ENCODE measurements around the gene COL9A1. TPM values are rescaled to one million over a fixed set of nuclear protein-coding genes. Genes with fewer than 3 reads are reported as not detected.

The COL9A1 gene
- total RNA-seq, 1 donor: not detected

- DNase-seq (ENCODE audit: low read depth): peak; percentile 5
- no peak overlapping the region for H3K4me3 ChIP-seq (ENCODE audit: low read depth, low read length)
- TF ChIP-seq, protein P1, sequence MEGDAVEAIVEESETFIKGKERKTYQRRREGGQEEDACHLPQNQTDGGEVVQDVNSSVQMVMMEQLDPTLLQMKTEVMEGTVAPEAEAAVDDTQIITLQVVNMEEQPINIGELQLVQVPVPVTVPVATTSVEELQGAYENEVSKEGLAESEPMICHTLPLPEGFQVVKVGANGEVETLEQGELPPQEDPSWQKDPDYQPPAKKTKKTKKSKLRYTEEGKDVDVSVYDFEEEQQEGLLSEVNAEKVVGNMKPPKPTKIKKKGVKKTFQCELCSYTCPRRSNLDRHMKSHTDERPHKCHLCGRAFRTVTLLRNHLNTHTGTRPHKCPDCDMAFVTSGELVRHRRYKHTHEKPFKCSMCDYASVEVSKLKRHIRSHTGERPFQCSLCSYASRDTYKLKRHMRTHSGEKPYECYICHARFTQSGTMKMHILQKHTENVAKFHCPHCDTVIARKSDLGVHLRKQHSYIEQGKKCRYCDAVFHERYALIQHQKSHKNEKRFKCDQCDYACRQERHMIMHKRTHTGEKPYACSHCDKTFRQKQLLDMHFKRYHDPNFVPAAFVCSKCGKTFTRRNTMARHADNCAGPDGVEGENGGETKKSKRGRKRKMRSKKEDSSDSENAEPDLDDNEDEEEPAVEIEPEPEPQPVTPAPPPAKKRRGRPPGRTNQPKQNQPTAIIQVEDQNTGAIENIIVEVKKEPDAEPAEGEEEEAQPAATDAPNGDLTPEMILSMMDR (IDR thresholded peaks at IDR 0.05; ENCODE audit: insufficient read depth, low read depth, low read length): no peak
Observed at GRCh38 chr6:70171236-70171635, 131.6 kb downstream of the COL9A1 start.

- TF ChIP-seq, protein P1 (IDR thresholded peaks at IDR 0.05; ENCODE audit: insufficient read depth, low read depth, low read length): no peak
- DNase-seq (ENCODE audit: low read depth): no peak
Observed at GRCh38 chr6:70168681-70169377, 134.1 kb downstream of the COL9A1 start.

More at GRCh38 chr6:70168681-70169377, 134.1 kb downstream of the COL9A1 start:
- H3K4me3 ChIP-seq (ENCODE audit: low read depth, low read length): no peak overlapping the region

Other genes with a start within 250 kb of the COL9A1 start
- 18.4 and 29.4 TPM in 2 replicates for gene FAM135A, start 110.4 kb upstream of the COL9A1 start, total RNA-seq

Data from fibroblast of villous mesenchyme (primary cell).